Heart left ventricle (tissue), 13 donors: Measurements from ENCODE around the gene UBE2L3.
"Not testable (repeated sequence)": the region's sequence is repeated elsewhere in the genome, so short reads cannot be mapped to it uniquely, and the experiment has no call there.

Experiments
- POLR2A ChIP-seq, 2 donors: fragments of 450-650 bp; IDR thresholded peaks; one replicate each; pipeline ENCODE4 v1.6.1; 2017; ENCODE audit warnings: antibody characterized with exemption in 2 of 2, mild to moderate bottlenecking in 2 of 2, moderate library complexity in 2 of 2
- TF ChIP-seq, protein P1 (sequence below), 12 donors: fragments of 200-600 bp; sonication (generic) in 4 of 12; IDR thresholded peaks; one replicate each; pipeline versions ENCODE4 v1.5.0 to v1.8.0; 2018 to 2022; ENCODE audit warnings: antibody characterized with exemption in 12 of 12, mild to moderate bottlenecking in 5 of 12
- donor health status: ischemic (EF 13 %, LVEDD 7.1; RV severe dilation, severe dysfunction).
- donor health status: DM: no; HTN: yes; CAD: no.
- donor health status: DM: no; HTN: no; CAD: no.
- donor health status: ischemic (EF 25% LVEDD 6.9; RV normal size, moderate dysfunction).
- donor health status: ischemic (EF 25% LVEDD 5.7; RV mildly dilated, moderate dysfunction).
- donor health status: ischemic (EF 35%, LVEDD 5.7; RV mildly dilated, moderate dysfunction).
- donor health status: nonischemic (EF 11% LVEDD 7.7; RV severe dilation, severe dysfunction).
- donor health status: DM: yes; HTN: yes; CAD: no.
- donor health status: PGD.
- donor health status: ischemic (EF 29% LVEDD 5.4; RV normal size, mild dysfunction).
- donor health status: nonischemic (EF 23%, LVEDD 6.1; RV moderate dilation, normal function).

GRCh38 chr22:21539862-21540261 lies 27.7 kb upstream of the UBE2L3 start:
- TF ChIP-seq, protein P1, sequence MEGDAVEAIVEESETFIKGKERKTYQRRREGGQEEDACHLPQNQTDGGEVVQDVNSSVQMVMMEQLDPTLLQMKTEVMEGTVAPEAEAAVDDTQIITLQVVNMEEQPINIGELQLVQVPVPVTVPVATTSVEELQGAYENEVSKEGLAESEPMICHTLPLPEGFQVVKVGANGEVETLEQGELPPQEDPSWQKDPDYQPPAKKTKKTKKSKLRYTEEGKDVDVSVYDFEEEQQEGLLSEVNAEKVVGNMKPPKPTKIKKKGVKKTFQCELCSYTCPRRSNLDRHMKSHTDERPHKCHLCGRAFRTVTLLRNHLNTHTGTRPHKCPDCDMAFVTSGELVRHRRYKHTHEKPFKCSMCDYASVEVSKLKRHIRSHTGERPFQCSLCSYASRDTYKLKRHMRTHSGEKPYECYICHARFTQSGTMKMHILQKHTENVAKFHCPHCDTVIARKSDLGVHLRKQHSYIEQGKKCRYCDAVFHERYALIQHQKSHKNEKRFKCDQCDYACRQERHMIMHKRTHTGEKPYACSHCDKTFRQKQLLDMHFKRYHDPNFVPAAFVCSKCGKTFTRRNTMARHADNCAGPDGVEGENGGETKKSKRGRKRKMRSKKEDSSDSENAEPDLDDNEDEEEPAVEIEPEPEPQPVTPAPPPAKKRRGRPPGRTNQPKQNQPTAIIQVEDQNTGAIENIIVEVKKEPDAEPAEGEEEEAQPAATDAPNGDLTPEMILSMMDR (IDR thresholded peaks at IDR 0.05), result not testable (repeated sequence)
- TF ChIP-seq POLR2A (IDR thresholded peaks at IDR 0.05), result not testable (repeated sequence)
